ENCODE data around the gene PACSIN1. TPM values are rescaled to one million over a fixed set of nuclear protein-coding genes. Genes with fewer than 3 reads are reported as not detected.

Gene PACSIN1
- total RNA-seq, 2 donors from 2014 or later, result 5.6 to 6.3 TPM

DNA sequence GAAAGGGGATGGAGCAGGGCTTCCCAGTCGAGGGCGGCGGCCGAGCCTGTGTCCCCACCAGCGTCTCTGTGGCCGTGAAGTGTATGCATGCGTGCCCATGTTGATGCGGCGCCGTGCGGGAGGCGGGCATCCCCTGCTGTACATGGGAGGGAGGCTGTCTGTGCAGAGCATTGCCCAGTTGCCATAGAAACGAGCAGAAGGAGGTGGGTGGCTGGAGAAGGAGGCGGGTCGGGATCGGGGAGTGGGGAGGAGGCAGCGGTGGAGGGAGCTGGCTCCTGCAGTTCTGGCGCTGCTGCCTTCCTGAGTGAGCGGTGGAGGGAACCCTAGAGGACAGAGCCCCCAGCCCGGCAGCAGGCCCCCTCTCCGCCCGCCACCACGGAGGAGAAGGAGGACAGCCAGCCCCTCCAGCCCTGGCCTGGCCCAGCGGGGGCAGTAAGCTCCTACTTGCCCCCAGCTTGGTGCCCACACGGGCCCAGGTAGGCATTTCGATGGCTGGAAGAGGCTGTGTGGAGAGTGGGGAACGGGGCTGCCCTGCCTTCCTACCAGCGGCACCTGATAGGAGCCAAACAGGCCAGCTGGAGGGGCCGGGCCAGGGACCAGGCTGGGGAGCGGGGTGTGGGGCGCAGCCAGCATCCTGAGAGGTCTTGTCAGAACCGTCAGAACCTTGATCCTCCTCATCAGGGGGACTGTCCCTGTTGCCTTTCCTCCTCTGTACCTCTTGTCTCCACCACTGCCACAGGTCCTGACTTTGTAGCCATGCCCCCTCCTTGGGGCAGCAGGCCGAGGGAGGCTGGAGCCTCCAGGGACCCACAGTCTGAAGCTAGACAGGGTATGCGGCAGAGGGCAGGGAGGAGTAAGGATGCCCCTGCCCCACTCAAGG is 49.0 kb downstream of the PACSIN1 start:
- no peak overlapping the region for H3K4me3 ChIP-seq
- no peak for DNase-seq (ENCODE audit: low spot score)
- peaks cover 0 to 7% of the 10 kb centered on the region in 2 donors for H3K4me1 ChIP-seq
- peaks cover 0 to under 1% of the 10 kb centered on the region in 2 donors for H3K9me3 ChIP-seq
- TF ChIP-seq, protein P1, sequence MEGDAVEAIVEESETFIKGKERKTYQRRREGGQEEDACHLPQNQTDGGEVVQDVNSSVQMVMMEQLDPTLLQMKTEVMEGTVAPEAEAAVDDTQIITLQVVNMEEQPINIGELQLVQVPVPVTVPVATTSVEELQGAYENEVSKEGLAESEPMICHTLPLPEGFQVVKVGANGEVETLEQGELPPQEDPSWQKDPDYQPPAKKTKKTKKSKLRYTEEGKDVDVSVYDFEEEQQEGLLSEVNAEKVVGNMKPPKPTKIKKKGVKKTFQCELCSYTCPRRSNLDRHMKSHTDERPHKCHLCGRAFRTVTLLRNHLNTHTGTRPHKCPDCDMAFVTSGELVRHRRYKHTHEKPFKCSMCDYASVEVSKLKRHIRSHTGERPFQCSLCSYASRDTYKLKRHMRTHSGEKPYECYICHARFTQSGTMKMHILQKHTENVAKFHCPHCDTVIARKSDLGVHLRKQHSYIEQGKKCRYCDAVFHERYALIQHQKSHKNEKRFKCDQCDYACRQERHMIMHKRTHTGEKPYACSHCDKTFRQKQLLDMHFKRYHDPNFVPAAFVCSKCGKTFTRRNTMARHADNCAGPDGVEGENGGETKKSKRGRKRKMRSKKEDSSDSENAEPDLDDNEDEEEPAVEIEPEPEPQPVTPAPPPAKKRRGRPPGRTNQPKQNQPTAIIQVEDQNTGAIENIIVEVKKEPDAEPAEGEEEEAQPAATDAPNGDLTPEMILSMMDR (IDR thresholded peaks at IDR 0.05), result no peak
- H3K36me3 ChIP-seq, result no peaks in the 10 kb centered on the region
- H3K27ac ChIP-seq, result no peak overlapping the region
- no peaks in the 10 kb centered on the region for H3K27me3 ChIP-seq

DNA sequence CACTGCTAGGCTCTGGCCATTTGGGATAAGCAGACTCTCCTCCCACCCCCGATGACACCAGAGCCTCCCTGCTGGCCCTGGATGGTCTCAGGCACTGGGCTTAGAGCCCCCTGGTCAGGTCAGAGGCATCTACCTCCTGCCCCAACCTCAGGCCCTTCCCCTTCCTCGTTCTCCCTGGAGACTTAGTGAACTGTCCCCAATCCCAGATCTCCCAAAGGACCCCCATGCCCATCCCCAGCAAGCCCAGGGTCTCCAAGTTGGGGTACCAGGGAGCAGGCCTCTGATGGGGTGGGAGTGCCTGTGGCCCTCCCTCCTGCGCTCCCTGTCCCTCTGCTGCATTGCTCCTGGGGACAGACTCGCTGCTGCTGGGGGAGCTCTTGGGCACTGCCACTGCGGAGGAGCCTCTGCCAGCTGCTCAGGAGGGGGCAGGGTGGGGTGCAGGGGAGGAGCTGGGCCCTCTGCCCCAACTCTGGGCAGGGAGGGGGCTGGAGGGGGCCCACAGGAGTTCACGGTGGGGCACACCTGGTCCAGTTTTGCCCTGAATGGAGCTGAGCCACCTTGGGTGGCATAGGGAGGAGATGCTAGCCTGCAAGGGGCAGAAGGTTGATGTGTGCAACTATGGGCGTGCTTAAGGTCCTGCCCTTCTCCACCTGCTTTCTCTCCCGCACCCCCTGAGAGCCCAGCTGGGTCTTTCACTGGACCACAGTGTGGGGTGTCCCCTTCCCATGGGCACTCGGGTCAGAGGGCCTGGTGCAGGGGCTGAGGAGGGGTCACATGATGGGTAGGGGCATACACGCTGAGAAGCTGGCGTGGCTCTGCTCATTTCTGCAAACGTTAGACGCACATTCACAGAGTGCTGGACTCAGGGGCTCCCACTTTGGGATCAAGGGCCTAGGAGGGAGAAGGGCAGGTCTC is 49.9 kb downstream of the PACSIN1 start:
- H3K27ac ChIP-seq, result no peak overlapping the region
- TF ChIP-seq, protein P1 (IDR thresholded peaks at IDR 0.05), result no peak
- no peaks in the 10 kb centered on the region for H3K9me3 ChIP-seq
- no peaks in the 10 kb centered on the region for H3K36me3 ChIP-seq
- peaks cover 0 to 7% of the 10 kb centered on the region in 2 donors for H3K4me1 ChIP-seq
- no peak for DNase-seq (ENCODE audit: low spot score)
- H3K27me3 ChIP-seq, result no peaks in the 10 kb centered on the region
- H3K4me3 ChIP-seq, result no peak overlapping the region

DNA sequence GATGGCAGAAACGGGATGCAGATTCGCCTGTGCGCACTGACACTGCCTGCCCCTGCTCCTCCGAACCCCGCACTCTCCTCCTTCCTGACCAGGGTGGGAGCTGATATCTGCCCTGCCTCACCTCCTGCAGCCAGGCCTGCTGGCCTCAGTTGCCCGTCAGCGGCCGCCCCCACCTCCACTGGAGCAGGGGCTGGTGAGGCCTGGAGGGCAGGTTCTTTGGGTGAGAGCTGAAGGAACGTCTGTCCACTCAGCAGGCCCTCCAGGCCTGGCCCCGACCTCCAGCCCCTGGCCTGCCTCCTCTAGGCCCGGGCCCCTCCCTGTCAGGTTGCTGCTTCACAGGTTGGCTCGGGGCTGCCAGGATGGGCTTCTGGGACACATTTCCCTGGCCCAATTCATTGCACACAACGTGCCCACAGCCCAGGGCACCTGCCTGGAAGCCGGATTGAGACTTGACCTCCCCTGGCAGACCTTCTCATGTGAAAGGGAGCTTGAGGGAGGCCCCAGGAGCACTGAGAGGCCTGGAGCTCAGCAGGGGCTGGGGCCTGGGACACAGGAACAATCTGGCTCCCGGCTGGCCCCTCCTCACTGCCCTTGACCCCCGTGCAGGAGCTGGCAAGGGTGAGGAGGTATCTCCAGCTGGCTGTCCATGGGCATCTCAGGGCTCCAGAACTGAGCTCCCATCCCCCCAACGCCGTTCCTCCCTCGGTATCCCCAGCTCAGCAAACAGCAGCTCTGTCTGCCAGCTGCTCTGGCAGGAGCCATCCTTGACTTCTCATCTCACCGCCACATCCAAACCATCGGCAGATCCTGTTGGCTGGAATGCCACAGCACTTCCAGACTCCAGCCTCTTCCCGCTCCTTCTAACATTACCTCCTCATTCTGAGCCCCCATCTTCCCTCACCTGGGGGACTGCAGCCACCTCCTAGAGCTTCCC is 50.8 kb downstream of the PACSIN1 start:
- TF ChIP-seq, protein P1 (IDR thresholded peaks at IDR 0.05), result no peak
- H3K4me1 ChIP-seq, result peaks cover 0 to 7% of the 10 kb centered on the region in 2 donors
- no peaks in the 10 kb centered on the region for H3K27me3 ChIP-seq
- H3K27ac ChIP-seq, result no peak overlapping the region
- H3K9me3 ChIP-seq, result no peaks in the 10 kb centered on the region
- no peak for DNase-seq (ENCODE audit: low spot score)
- H3K36me3 ChIP-seq, result no peaks in the 10 kb centered on the region
- no peak overlapping the region for H3K4me3 ChIP-seq

DNA sequence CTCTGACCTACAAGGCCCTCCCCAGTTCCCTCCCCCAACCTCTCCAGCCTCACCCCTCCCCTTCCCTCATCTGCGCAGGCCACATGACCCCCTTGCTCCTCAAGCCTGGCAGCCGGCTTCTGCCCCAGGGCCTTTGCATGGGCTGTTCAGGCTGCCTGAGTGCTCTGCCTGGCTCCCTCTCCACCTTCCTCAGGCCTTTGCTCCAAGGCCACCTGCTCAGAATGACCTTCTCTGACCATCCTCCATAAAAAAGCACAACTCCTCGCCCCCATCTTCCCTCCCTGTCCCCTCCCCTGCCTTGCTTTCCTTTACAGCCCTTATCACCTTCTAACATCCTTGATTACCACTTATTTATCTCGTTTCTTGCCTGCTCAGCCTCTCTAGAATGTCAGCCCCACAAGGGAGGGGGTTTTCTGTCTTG is 51.6 kb downstream of the PACSIN1 start:
- TF ChIP-seq, protein P1 (IDR thresholded peaks at IDR 0.05), result no peak
- Histone ChIP-seq H3K27ac (no peak overlapping the region), H3K36me3 (no peaks in the 10 kb centered on the region), H3K4me3 (no peak overlapping the region), H3K27me3 (no peaks in the 10 kb centered on the region), H3K4me1 (peaks cover 0 to 7% of the 10 kb centered on the region in 2 donors), H3K9me3 (no peaks in the 10 kb centered on the region)
- no peak for DNase-seq (ENCODE audit: low spot score)

DNA sequence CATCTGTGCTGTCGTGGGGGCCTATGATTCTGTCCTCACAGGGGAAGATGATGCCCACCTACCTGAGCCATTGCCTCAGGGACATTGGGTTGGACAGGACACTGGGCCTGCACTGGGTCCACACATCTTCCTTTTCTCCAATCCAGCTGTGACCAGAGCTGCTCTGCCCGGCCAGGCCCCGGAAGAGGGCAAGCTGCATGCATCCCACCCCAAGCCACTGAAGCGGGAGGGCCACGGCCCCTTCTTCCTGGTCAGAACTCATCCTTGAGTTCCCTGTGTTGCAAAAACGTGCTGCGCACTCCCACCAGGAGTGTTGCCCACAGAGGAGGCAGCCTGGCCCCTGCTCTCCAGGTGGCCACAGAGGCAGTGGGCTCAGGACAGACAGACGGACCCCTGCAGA is 52.1 kb downstream of the PACSIN1 start:
- TF ChIP-seq, protein P1 (IDR thresholded peaks at IDR 0.05), result no peak
- no peaks in the 10 kb centered on the region for H3K9me3 ChIP-seq
- no peak overlapping the region for H3K27ac ChIP-seq
- H3K4me1 ChIP-seq, result peaks cover 0 to 7% of the 10 kb centered on the region in 2 donors
- H3K27me3 ChIP-seq, result no peaks in the 10 kb centered on the region
- DNase-seq (ENCODE audit: low spot score), result no peak
- H3K36me3 ChIP-seq, result no peaks in the 10 kb centered on the region
- H3K4me3 ChIP-seq, result no peak overlapping the region
